ENCODE data around the gene LHX5.
A peak's percentile ranks its signal among the peaks of the same experiment; 100 is the strongest.

Gene LHX5

DNA sequence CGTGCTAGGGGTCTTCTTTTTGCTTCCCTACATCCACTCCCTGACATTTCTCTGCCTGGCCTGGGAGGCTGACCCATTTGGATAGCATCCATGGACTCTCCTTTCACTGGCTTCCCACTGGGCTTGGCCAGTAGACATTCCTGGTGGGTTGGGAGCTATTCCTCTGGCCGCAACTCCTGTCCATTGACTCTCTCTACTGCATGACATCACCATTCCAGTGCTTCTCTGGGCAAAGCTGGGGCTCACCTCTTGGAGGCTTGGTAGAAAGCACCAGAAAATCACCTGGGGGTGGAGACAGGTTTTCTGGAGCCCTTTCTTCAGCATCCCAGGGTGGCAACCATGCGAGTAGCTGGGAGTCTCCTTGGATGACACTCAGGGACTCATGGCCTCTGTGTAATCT lies 16.7 kb upstream of the LHX5 start:
- no peak for DNase-seq (ENCODE audit: low read depth)
- H3K4me3 ChIP-seq (ENCODE audit: low read length): no peak overlapping the region
- TF ChIP-seq, protein P1, sequence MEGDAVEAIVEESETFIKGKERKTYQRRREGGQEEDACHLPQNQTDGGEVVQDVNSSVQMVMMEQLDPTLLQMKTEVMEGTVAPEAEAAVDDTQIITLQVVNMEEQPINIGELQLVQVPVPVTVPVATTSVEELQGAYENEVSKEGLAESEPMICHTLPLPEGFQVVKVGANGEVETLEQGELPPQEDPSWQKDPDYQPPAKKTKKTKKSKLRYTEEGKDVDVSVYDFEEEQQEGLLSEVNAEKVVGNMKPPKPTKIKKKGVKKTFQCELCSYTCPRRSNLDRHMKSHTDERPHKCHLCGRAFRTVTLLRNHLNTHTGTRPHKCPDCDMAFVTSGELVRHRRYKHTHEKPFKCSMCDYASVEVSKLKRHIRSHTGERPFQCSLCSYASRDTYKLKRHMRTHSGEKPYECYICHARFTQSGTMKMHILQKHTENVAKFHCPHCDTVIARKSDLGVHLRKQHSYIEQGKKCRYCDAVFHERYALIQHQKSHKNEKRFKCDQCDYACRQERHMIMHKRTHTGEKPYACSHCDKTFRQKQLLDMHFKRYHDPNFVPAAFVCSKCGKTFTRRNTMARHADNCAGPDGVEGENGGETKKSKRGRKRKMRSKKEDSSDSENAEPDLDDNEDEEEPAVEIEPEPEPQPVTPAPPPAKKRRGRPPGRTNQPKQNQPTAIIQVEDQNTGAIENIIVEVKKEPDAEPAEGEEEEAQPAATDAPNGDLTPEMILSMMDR (IDR thresholded peaks at IDR 0.05; ENCODE audit: insufficient read depth, low read depth, low read length, missing control alignments): no peak

DNA sequence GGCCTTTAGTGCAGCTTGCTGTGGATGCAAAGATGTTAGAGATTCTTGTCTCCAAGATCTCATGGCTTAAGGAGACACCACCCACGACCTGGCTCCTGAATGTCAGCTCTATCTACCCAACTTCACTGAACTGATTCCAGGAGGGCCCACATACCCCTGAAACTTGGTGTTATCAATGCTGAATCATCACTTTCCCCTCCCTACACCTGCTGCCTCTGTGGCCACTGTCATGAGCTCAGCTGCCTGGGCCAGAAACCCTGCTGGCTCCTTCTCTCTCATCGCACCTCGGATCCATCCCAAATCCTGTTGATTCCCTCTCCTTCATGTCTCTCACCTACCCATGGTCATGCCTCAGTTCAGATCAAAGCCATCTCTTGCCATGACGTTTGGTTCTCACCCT lies 15.1 kb upstream of the LHX5 start:
- H3K4me3 ChIP-seq (ENCODE audit: low read length): no peak overlapping the region
- no peak for DNase-seq (ENCODE audit: low read depth)
- TF ChIP-seq, protein P1 (IDR thresholded peaks at IDR 0.05; ENCODE audit: insufficient read depth, low read depth, low read length, missing control alignments): no peak

DNA sequence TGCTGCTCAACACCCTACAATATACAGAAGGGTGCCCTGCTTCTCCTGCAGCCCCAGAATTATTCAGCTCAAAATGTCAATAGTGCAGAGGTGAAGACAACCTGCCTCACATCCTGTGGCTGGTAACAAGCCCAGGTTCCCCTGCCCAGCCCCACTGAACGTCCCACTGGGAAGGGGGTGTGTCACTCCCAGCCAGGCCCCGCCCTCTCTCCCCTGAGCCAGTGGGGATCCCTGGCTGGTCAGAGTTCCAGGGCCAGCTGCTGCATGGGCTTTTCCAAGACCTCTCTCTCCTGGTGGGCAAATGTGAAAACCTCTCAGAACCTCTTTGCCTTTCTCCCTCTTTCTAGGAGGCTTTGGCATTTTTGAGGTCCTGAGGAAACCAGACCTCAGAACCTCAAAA lies 13.7 kb upstream of the LHX5 start:
- no peak for DNase-seq (ENCODE audit: low read depth)

DNA sequence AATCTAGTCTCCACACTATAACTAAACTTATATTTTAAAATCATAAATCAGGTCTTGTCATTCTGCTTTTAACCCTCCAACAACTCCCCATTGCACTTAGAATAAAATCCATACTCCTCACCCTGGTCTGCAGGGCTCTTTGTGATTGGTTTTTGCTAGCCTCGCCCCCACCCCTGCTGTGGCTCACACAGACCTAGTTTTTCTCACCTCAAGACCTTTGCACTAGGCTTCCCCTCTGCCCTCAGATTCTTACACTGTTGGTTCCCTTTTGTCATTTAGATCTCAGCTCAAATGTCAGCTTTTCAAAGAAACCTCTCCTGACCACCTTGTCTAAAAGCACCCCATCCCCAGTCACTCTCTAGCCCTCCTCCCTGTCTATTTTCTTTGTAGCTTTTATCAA lies 10.7 kb upstream of the LHX5 start:
- no peak overlapping the region for H3K4me3 ChIP-seq (ENCODE audit: low read length)
- no peak for DNase-seq (ENCODE audit: low read depth)
- TF ChIP-seq, protein P1 (IDR thresholded peaks at IDR 0.05; ENCODE audit: insufficient read depth, low read depth, low read length, missing control alignments): no peak

More for the DNA sequence above, 13.7 kb upstream of the LHX5 start:
- TF ChIP-seq, protein P1 (IDR thresholded peaks at IDR 0.05; ENCODE audit: insufficient read depth, low read depth, low read length, missing control alignments): no peak
- no peak overlapping the region for H3K4me3 ChIP-seq (ENCODE audit: low read length)

DNA sequence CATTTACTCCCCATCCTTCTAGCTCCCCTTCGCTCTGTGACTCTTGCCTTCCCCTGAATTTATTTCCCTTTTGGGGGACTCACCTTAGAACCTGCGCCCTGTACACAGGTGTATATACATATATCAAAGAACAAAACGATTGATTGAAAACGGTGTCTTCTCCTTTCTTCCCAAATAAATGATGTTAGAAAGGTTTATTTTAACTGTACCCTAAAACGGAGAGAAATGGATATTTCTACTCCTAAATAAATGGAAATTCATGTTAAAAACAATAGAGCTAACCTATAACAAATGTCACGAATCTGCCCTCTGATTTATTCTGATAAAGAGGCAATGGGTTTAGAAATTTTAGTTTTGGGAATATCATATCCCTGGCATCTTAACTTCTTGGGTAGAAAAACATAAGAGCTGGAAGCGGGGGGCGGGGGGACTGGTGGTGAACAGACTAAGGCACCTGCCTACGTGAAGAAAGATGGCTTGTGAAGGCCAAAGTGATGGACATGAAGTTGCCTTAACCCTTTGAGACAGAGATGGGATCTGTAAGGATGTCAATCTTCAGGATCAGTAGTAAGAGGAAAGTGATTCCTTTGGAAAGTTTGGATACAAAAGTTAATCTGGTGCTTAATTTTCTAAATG lies 8.8 kb upstream of the LHX5 start:
- TF ChIP-seq, protein P1 (IDR thresholded peaks at IDR 0.05; ENCODE audit: insufficient read depth, low read depth, low read length, missing control alignments): no peak
- H3K4me3 ChIP-seq (ENCODE audit: low read length): no peak overlapping the region
- DNase-seq (ENCODE audit: low read depth): no peak

DNA sequence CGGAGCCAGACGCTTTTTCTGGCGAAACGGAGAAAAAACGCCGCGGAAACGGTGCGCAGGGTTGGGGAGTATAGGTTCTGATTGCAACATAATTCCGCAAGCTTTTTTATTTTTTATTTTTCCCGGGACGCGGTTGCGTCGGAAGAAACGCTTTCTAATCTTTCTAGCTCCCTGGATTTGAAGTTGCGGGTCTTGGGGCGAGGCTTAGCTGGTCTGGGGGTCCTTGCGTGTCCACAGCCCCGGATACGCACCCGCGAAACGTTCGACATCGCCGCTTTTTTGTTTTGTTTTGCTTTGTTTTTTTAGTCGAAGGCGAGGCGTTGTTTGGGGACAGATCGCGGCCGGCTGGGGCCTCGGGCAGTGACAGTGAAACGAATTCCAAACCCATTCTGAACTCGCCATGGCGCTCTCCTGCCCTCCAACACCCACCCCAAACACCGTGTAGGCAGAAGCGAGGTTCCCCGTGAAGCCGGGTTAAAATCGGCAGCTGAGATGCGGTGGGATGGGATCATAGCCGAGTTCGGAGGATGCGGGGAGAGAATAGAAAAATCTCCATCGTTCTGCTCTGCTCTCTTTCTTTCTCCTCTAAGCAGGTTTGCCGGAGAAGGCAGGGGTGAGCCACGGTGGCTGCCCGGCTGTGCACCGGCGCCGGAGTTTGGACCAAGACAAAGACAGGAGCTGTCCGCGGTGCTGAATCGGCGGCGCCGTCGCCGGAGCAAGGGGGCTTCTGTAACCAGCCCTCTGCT lies 8.1 kb upstream of the LHX5 start:
- peak; percentile 47 for DNase-seq (ENCODE audit: low read depth)
- no peak overlapping the region for H3K4me3 ChIP-seq (ENCODE audit: low read length)
- TF ChIP-seq, protein P1 (IDR thresholded peaks at IDR 0.05; ENCODE audit: insufficient read depth, low read depth, low read length, missing control alignments): no peak

DNA sequence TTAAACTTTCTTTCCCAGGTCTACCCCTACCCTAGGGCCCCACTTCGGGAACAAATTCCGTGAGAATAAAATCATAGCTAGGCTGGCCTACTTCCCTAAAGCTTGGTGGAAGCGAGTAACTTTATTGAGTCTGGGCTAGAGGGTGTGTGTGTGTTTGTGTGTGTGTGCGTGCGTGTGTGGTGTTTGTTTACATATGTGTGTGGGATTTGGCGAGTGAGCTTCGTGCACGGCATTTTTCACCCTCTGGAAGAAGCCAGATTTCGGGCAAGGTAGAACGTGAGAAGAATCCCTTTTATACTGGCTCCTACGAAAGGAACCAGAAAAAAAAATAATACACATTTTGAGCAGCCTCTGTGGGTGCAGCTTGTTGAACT lies 7.5 kb upstream of the LHX5 start:
- no peak for DNase-seq (ENCODE audit: low read depth)
- TF ChIP-seq, protein P1 (IDR thresholded peaks at IDR 0.05; ENCODE audit: insufficient read depth, low read depth, low read length, missing control alignments): no peak
- no peak overlapping the region for H3K4me3 ChIP-seq (ENCODE audit: low read length)

Data from epithelial cell of esophagus (primary cell).